Neural cell (in vitro differentiated cells): ENCODE data around the gene OSM. TPM values are rescaled to one million over a fixed set of nuclear protein-coding genes. Genes with fewer than 3 reads are reported as not detected.

Source experiments
- H2AFZ ChIP-seq: fragments of 200-600, 300-800 bp; sonication (generic), shearing (Covaris generic); 2 replicates; pipeline ENCODE4 v1.6.0; 2014; ENCODE audit warnings: low read depth, mild to moderate bottlenecking, antibody characterized with exemption, low read length, moderate library complexity
- H3F3A ChIP-seq: fragments of 200-600 bp; shearing (Covaris generic); 2 replicates; pipeline ENCODE4 v1.6.1; 2016; ENCODE audit warnings: mild to moderate bottlenecking, moderate library complexity, mixed read lengths, antibody characterized with exemption, low read length; ENCODE audit not compliant: insufficient read depth, poor library complexity, severe bottlenecking
- H3K27ac ChIP-seq: fragments of 200-600, 300-800 bp; sonication (generic), shearing (Covaris generic); 2 replicates; pipeline ENCODE4 v1.5.1; 2014; ENCODE audit warnings: mild to moderate bottlenecking, low read length, moderate library complexity
- H3K27me3 ChIP-seq: fragments of 300-800, 200-600 bp; sonication (generic), shearing (Covaris generic); 2 replicates; pipeline ENCODE4 v1.6.0; 2014; ENCODE audit warnings: mild to moderate bottlenecking, low read depth, low read length, moderate library complexity; ENCODE audit not compliant: insufficient read depth
- H3K36me3 ChIP-seq: fragments of 300-800, 200-600 bp; sonication (generic), shearing (Covaris generic); 2 replicates; pipeline ENCODE4 v1.5.1; 2014; ENCODE audit warnings: mild to moderate bottlenecking, antibody characterized with exemption, low read length, moderate library complexity; ENCODE audit not compliant: insufficient read depth
- H3K4me2 ChIP-seq: fragments of 300-800, 200-600 bp; sonication (generic), shearing (Covaris generic); 2 replicates; pipeline ENCODE4 v1.6.0; 2014; ENCODE audit warnings: mild to moderate bottlenecking, low read length
- H3K4me3 ChIP-seq: fragments of 300-800, 200-600 bp; sonication (generic), shearing (Covaris generic); 2 replicates; pipeline ENCODE4 v1.5.1; 2014; ENCODE audit warnings: mild to moderate bottlenecking, low read length, moderate library complexity
- H3K79me2 ChIP-seq: fragments of 200-600 bp; shearing (Covaris generic); replicated peaks from 2 replicates; pipeline ENCODE4 v1.6.0; 2014; ENCODE audit warnings: mild to moderate bottlenecking, low read length, moderate library complexity; ENCODE audit not compliant: insufficient read depth
- H3K9ac ChIP-seq: fragments of 300-800, 200-600 bp; sonication (generic), shearing (Covaris generic); 2 replicates; pipeline ENCODE4 v1.6.1; 2016; ENCODE audit warnings: mild to moderate bottlenecking, low read length, mixed read lengths
- H3K9me2 ChIP-seq: fragments of 200-600 bp; shearing (Covaris generic); 2 replicates; pipeline ENCODE4 v1.6.1; 2016; ENCODE audit warnings: mild to moderate bottlenecking, low read length, mixed read lengths; ENCODE audit not compliant: insufficient read depth
- H3K9me3 ChIP-seq: fragments of 200-600, 300-800 bp; sonication (generic), shearing (Covaris generic); 2 replicates; pipeline ENCODE4 v1.6.1; 2016; ENCODE audit warnings: mild to moderate bottlenecking, mixed run types, low read length, moderate library complexity, mixed read lengths
- H4K20me1 ChIP-seq: fragments of 200-600 bp; shearing (Covaris generic); 2 replicates; pipeline ENCODE4 v1.6.1; 2016; ENCODE audit warnings: mild to moderate bottlenecking, mixed run types; ENCODE audit not compliant: insufficient read depth
- EP300 ChIP-seq: fragments of 450-650 bp; conservative IDR thresholded peaks from 2 replicates; pipeline ENCODE4 v1.6.1; 2014; ENCODE audit warnings: antibody characterized with exemption, mild to moderate bottlenecking, moderate library complexity; ENCODE audit not compliant: poor library complexity, severe bottlenecking
- EZH2 ChIP-seq: fragments of 200-600, 300-800 bp; shearing (Covaris generic), sonication (generic); IDR thresholded peaks from 2 replicates; pipeline ENCODE4 v1.6.1; 2014; ENCODE audit warnings: antibody characterized with exemption, low read length, borderline replicate concordance, mild to moderate bottlenecking; ENCODE audit not compliant: insufficient read depth, poor library complexity, severe bottlenecking
- MXI1 ChIP-seq: fragments of 450-650 bp; conservative IDR thresholded peaks from 2 replicates; pipeline ENCODE4 v1.6.1; 2014; ENCODE audit warnings: antibody characterized with exemption, mild to moderate bottlenecking; ENCODE audit not compliant: poor library complexity, severe bottlenecking
- POLR2AphosphoS5 ChIP-seq: IDR thresholded peaks from 2 replicates; pipeline ENCODE4 v1.6.1; 2012
- RAD21 ChIP-seq: fragments of 450-650 bp; conservative IDR thresholded peaks from 2 replicates; pipeline ENCODE4 v1.6.1; 2014; ENCODE audit warnings: antibody characterized with exemption, mild to moderate bottlenecking, moderate library complexity
- SMC3 ChIP-seq: fragments of 450-650 bp; conservative IDR thresholded peaks from 2 replicates; pipeline ENCODE4 v1.6.1; 2014; ENCODE audit warnings: antibody characterized with exemption, mild to moderate bottlenecking, moderate library complexity; ENCODE audit not compliant: poor library complexity
- TAF1 ChIP-seq: IDR thresholded peaks from 2 replicates; pipeline ENCODE4 v1.6.1; 2012; ENCODE audit warnings: low read depth
- polyA plus RNA-seq: library from polyadenylated mRNA; depleted of rRNA; stranded (reverse); fragments of >200 nt; gene quantifications from 2 replicates; pipeline ENCODE4 v1.2.3, GENCODE V29; 2014
- TF ChIP-seq, protein P1 (sequence below): fragments of 450-650 bp; IDR thresholded peaks from 2 replicates; pipeline ENCODE4 v1.5.1; 2014; ENCODE audit warnings: antibody characterized with exemption, mild to moderate bottlenecking, moderate library complexity; ENCODE audit not compliant: poor library complexity, severe bottlenecking
- TF ChIP-seq, protein P2 (sequence below): IDR thresholded peaks from 2 replicates; pipeline ENCODE4 v1.6.1; 2012; ENCODE audit warnings: borderline replicate concordance

Gene OSM
- polyA plus RNA-seq, 1 donor from 2014 or later: not detected

DNA sequence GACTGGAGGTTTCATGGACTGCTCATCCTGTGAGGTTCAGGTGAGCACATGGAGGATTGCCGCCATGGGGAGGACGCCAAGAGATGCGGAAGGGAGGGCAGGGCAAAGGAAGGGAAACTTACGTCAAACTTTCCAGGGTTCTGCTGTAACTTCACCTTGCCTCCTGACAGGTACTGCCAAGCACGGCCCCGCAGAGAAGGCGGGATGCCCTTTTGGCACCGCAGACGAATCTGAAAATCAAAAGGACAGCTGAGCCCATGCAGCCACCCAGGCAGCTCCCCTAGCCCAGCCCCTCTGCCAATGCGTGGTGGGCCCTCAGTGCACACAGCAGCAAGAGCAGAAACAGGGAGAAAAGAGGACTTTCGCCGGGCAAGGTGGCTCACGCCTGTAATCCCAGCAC is 32.7 kb upstream of the OSM start:
- Histone ChIP-seq H4K20me1 (no peaks in the 10 kb centered on the region), H3K36me3 (no peaks in the 10 kb centered on the region), H3F3A (no peaks in the 10 kb centered on the region), H3K9me2 (no peaks in the 10 kb centered on the region), H2AFZ (no peak overlapping the region), H3K4me2 (no peak overlapping the region), H3K4me3 (no peak overlapping the region), H3K27ac (no peak overlapping the region), H3K9ac (no peak overlapping the region), H3K27me3 (no peaks in the 10 kb centered on the region), H3K79me2 (no peaks in the 10 kb centered on the region), H3K9me3 (no peaks in the 10 kb centered on the region)
- TF ChIP-seq EZH2 (no peak), SMC3 (no peak), TAF1 (no peak), RAD21 (no peak), EP300 (no peak), MXI1 (no peak), POLR2AphosphoS5 (no peak)
- TF ChIP-seq, protein P1, sequence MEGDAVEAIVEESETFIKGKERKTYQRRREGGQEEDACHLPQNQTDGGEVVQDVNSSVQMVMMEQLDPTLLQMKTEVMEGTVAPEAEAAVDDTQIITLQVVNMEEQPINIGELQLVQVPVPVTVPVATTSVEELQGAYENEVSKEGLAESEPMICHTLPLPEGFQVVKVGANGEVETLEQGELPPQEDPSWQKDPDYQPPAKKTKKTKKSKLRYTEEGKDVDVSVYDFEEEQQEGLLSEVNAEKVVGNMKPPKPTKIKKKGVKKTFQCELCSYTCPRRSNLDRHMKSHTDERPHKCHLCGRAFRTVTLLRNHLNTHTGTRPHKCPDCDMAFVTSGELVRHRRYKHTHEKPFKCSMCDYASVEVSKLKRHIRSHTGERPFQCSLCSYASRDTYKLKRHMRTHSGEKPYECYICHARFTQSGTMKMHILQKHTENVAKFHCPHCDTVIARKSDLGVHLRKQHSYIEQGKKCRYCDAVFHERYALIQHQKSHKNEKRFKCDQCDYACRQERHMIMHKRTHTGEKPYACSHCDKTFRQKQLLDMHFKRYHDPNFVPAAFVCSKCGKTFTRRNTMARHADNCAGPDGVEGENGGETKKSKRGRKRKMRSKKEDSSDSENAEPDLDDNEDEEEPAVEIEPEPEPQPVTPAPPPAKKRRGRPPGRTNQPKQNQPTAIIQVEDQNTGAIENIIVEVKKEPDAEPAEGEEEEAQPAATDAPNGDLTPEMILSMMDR: no peak
- TF ChIP-seq, protein P2, sequence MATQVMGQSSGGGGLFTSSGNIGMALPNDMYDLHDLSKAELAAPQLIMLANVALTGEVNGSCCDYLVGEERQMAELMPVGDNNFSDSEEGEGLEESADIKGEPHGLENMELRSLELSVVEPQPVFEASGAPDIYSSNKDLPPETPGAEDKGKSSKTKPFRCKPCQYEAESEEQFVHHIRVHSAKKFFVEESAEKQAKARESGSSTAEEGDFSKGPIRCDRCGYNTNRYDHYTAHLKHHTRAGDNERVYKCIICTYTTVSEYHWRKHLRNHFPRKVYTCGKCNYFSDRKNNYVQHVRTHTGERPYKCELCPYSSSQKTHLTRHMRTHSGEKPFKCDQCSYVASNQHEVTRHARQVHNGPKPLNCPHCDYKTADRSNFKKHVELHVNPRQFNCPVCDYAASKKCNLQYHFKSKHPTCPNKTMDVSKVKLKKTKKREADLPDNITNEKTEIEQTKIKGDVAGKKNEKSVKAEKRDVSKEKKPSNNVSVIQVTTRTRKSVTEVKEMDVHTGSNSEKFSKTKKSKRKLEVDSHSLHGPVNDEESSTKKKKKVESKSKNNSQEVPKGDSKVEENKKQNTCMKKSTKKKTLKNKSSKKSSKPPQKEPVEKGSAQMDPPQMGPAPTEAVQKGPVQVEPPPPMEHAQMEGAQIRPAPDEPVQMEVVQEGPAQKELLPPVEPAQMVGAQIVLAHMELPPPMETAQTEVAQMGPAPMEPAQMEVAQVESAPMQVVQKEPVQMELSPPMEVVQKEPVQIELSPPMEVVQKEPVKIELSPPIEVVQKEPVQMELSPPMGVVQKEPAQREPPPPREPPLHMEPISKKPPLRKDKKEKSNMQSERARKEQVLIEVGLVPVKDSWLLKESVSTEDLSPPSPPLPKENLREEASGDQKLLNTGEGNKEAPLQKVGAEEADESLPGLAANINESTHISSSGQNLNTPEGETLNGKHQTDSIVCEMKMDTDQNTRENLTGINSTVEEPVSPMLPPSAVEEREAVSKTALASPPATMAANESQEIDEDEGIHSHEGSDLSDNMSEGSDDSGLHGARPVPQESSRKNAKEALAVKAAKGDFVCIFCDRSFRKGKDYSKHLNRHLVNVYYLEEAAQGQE: no peak

DNA sequence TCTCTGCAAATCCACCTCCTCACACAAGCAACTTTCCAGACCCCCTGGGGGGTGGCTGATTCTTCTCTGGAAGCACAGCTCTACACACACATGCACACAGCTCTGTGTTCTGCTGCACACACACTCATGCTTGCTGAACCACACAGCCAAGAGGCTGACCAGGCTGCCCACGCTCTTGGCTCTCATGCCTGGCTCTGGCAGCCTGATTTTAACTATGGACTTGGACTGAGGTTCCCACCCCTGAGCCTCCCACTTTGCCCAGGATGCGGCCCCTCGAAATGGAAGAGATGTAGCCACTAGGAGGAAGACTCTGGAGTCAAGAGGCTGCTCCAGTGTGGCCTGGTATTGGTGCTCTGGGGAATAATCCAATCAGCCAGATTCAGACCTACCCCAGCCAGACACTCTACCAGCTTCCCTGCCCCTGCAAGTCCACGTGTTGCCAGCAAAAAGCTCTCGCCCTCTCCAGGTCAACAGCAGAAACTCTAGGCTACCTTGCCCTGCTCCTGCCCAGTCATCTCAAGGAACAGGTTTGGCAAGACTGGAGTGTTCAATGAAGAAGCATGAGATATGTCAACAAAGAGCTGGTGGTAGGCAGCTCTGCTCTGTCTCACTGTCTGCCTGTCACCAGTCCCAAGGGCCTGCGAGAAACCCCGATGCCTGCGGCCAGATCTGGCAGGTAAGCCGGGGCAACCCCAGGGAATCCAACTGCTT is 31.5 kb upstream of the OSM start:
- TF ChIP-seq SMC3 (no peak), EP300 (no peak), POLR2AphosphoS5 (no peak), RAD21 (no peak)
- TF ChIP-seq, protein P2: no peak
- TF ChIP-seq, protein P1: no peak
- Histone ChIP-seq H3K9me3 (no peaks in the 10 kb centered on the region), H3F3A (no peaks in the 10 kb centered on the region), H3K9ac (no peak overlapping the region), H3K4me3 (no peak overlapping the region), H3K79me2 (no peaks in the 10 kb centered on the region), H3K27ac (no peak overlapping the region), H3K9me2 (no peaks in the 10 kb centered on the region), H3K36me3 (no peaks in the 10 kb centered on the region), H2AFZ (no peak overlapping the region), H4K20me1 (no peaks in the 10 kb centered on the region), H3K4me2 (no peak overlapping the region), H3K27me3 (no peaks in the 10 kb centered on the region)
